NCI-H748 treated with DMSO at 0.1 percent for 48 hours (cell line): ENCODE results near the gene GSTA5.
"Not testable (repeated sequence)": the region's sequence is repeated elsewhere in the genome, so short reads cannot be mapped to it uniquely, and the experiment has no call there.

Experiments used
- DNase-seq: peaks from one replicate; lab custom pipeline; 2025; lab: John Stamatoyannopoulos, UW

GSTA5 gene

DNA sequence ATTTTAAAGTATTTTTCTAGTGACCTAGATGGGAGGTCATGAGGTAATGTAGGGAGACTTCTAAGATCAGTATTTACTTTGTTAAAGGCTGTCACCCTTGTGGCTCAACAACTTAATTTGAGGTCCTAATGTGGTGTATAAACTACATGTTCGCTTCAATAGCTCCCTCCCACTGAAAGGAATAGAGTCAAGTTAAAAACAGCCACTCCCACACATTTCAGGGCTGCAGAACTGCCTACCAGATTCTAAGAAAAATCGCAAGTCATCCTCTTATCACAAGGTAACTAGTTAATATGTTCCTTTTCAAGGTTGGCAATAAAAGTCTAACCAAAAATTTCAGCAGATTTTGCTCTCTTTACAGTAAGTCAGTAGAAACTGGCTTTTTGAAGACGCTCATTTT is 52.1 kb downstream of the GSTA5 start:
- no peak for DNase-seq

DNA sequence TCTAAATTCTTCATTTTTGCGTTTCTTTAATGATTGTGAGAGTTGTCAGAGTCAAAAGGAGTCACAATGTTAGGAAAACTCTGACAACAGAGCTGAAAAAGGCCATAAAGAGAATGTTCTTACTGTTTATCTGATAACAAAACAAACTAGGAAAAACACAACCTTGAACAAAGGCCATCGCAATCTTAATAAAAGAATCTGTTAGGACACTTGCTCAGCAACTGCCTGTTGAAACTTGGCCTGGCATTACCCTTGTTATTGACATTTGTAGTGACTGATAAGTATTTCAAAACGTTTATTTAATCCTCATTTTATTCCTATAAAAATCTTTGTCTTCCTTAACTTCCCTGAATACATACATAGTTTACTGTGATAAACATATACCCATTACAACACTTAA is 52.7 kb downstream of the GSTA5 start:
- DNase-seq = no peak

DNA sequence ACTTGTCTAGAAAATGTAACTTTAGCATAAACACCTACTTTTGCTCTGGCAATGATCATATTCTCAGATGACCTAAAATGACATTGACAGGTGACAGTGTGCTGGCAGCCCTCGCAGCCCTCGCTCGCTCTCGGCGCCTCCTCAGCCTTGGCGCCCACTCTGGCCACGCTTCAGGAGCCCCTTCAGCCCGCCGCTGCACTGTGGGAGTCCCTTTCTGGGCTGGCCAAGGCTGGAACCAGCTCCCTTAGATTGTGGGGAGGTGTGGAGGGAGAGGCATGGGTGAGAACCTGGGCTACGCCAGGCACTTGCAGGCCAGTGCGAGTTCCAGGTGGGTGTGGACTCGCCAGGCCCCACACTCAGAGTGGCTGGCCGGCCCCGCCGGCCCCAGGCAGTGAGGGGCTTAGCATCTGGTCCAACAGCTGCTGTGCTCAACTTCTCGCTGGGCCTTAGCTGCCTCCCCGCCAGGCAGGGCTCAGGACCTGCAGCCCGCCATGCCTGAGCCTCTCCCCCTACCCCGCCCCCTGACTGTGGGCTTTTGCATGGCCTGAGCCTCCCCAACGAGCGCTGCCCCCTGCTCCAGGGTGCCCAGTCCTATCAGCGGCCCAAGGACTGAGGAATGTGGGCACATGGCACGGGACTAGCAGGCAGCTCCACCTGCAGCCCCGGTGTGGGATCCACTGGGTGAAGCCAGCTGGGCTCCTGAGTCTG is 54.2 kb downstream of the GSTA5 start:
- DNase-seq = no peak

DNA sequence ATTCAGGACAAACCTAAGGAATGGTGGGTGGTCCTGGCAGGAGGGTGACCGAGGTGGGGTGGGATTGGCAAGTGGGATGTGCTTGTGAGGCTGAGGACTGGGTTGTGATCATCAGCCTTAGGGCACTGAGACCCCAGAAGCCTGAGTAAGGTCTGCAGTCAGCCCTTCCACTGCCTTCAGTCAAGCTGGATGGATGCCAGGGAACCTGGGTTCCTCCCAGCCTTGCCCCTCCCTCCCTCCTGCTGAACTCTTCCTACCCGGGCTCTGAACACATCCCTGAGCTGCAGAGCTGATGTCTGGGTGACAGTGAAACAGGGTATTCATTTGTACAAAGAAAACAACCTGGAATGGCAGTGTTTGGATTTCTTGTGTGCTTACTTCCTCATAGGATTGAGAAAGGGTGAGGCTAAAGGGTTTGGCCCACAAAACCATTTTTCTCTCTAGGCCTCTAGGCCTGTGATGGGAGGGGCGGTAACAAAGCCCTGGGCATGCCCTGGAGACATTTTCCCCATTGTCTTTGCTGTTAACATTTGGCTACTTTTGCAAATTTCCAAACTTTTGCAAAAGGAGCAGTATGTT is 57.8 kb downstream of the GSTA5 start:
- not testable (repeated sequence) for DNase-seq

DNA sequence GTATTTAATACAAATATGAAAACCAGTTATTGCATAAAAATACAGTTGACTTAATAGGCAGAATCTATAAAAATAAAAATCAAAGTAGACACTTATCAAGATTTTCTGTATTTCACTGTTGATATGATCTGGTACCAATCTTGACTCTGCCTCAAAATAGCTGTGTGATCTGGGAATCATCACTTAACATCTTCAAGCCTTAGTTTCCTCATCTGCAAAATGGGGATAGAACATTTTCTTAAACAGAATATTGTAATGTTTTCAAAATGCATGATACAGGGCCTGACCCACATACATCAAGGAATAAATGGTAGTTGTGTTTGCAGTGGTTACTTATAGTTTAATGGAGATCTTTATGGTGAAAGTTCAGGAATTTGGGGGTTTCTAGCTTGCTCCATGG is 58.4 kb downstream of the GSTA5 start:
- not testable (repeated sequence) for DNase-seq
